ENCODE data around the gene IFNK.

DNA sequence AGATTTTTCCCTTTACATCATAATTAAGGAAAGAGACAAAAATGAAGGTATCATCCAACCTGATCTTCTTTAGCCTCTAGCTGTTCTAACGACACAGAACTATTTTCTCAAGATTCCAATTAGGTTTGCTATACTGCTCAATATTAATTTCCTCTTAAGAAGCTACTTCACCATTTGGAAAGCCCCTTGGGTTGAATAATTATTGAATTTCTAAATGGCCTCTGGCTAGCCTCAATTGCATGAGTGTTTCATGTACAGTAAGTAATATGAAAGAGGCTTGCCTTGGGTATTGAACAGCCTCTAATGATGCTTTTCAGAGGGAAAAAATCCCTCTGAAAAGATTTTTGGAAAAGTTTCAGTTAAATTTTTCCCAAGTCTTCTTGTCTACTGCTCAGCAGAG lies 9.2 kb downstream of the IFNK start:
- TF ChIP-seq, protein P1, sequence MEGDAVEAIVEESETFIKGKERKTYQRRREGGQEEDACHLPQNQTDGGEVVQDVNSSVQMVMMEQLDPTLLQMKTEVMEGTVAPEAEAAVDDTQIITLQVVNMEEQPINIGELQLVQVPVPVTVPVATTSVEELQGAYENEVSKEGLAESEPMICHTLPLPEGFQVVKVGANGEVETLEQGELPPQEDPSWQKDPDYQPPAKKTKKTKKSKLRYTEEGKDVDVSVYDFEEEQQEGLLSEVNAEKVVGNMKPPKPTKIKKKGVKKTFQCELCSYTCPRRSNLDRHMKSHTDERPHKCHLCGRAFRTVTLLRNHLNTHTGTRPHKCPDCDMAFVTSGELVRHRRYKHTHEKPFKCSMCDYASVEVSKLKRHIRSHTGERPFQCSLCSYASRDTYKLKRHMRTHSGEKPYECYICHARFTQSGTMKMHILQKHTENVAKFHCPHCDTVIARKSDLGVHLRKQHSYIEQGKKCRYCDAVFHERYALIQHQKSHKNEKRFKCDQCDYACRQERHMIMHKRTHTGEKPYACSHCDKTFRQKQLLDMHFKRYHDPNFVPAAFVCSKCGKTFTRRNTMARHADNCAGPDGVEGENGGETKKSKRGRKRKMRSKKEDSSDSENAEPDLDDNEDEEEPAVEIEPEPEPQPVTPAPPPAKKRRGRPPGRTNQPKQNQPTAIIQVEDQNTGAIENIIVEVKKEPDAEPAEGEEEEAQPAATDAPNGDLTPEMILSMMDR (IDR thresholded peaks at IDR 0.05; ENCODE audit: insufficient read depth, low read length, poor library complexity, severe bottlenecking), result no peak
- no peak for TF ChIP-seq EZH2phosphoT487 (conservative IDR thresholded peaks at IDR 0.05; ENCODE audit: low read length)

All from SU-DHL-6 (cell line).